NCI-H524 treated with DMSO at 0.1 percent for 48 hours (cell line): ENCODE results near the gene ARRB2.

Experiments used
- DNase-seq: peaks from one replicate; lab custom pipeline; 2025; lab: John Stamatoyannopoulos, UW

ARRB2 gene

DNA sequence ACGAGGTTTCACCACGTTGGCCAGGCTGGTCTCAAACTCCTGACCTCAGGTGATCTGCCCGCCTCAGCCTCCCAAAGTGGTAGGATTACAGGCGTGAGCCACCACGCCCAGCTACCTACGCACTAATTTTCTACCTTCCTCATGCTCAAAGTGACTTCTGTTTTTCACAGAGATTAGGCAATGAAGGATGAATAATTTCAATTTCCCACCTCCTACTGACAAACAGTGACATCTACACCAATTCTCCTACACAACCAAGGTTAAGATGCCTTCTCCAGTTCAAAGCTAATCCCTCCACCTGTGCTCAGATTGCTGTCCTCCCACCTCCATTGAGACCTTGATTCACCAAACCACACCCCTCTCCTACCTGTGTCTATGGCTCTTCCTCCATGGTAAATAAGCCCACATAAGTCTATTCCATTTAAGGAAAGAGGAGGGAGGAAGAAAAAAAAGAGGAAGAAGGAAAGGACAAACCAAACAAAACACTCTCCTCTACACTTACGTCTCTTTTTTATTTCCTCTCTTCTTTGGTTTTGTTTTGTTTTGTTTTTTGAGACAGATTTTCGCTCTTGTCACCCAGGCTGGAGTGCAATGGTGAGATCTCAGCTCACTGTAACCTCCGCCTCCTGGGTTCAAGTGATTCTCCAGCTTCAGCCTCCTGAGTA lies 15.3 kb downstream of the ARRB2 start:
- DNase-seq = no peak

DNA sequence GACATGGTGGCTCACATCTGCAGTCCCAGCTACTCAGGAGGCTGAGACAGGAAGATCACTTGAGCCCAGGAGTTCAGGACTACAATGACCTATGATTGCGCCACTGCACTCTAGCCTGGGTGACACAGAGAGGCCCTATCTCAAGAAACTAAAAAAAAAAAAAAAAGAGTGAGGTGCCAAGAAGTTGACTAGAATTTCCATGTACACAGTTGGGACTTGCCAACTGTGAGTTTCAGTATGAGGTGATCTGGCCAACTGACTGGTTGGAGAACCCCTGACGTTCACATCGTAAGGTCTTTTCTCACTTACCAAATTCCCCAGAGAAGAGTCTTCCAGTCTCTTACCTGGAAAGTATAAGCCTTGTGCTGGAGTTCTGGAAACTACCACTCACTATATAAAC lies 17.7 kb downstream of the ARRB2 start:
- DNase-seq = no peak

DNA sequence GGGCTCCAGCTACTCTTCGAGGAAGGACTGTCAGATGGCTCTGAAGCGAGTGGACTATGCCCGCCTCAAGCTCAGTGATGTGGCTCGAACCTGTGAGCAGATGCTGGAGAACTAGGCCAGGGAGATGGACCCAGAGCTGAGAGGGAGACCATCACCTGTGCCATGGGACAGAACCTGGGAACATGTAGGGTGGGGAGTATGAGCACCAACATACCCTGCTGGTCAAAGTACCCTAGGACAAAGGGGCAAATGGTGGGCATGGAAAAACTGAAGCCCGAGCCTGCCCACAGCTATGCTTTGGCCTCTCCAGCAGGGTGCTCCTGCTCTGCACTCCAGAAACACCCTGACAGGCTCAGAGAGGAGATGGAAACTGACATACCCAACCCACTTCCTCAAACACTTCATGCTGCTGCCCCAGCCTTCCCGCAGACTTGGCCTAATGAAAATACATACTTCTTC lies 22.7 kb downstream of the ARRB2 start:
- DNase-seq = no peak

DNA sequence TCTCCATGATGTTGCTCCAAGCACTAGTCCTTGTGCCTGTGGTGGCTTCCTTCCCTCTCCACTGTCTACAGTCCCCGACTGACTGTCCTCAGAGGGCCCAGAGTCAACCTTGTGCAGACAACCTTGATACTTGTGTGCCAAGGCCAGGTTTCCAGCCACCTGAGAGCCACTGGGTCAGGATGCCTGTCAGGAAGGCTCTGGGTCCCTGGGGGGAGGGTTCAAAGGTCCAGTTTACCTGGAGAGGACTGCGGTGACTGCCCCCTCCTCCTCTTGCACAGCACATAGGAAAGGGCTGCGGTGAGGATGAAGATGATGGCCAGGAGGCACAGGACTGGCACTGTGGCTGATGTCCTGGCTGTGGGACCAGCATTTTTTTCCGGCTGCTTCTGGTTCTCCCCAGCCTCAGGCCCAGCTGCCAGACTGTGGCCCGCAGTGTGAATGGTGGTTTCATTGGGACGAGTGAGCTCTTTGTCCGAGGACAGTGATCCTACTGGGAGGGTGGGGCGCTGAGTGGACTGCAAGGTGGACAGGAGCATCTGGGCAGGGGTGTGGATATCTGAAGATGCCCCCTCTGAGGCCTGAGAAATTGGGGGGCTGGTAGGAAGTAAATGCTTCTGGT lies 24.5 kb downstream of the ARRB2 start:
- DNase-seq = no peak

DNA sequence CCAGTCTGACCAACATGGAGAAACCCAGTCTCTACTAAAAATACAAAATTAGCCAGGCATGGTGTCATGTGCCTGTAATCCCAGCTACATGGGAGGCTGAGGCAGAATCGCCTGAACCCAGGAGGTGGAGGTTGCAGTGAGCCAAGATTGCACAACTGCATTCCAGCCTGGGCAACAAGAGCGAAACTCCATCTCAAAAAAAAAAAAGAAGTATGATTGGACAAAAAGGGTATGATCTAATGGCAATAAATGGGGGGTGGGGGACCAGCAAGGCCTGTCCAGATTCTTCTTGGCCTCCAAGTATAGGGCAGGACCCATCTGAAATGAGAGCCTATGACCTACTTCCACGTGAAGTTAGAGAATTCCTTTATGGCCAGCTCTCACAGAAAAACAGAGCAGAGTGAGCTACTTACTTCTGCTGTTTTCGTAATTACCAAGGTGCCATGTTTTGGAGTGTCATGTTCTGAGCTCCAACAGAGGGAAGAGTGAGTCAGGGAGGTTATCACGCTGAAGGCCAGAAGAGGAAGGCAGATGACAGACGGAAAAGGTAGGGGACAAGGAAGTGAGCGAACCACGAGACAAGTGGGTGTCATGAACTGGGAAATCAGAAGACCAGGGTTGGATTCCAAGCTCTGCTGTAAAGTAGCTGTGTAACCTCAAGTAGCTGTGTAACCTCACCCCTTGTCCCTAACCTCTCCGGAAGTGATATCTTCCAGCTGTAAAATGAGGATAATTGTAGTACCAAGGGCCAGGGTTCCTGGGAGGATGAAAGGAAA lies 25.6 kb downstream of the ARRB2 start:
- no peak for DNase-seq

DNA sequence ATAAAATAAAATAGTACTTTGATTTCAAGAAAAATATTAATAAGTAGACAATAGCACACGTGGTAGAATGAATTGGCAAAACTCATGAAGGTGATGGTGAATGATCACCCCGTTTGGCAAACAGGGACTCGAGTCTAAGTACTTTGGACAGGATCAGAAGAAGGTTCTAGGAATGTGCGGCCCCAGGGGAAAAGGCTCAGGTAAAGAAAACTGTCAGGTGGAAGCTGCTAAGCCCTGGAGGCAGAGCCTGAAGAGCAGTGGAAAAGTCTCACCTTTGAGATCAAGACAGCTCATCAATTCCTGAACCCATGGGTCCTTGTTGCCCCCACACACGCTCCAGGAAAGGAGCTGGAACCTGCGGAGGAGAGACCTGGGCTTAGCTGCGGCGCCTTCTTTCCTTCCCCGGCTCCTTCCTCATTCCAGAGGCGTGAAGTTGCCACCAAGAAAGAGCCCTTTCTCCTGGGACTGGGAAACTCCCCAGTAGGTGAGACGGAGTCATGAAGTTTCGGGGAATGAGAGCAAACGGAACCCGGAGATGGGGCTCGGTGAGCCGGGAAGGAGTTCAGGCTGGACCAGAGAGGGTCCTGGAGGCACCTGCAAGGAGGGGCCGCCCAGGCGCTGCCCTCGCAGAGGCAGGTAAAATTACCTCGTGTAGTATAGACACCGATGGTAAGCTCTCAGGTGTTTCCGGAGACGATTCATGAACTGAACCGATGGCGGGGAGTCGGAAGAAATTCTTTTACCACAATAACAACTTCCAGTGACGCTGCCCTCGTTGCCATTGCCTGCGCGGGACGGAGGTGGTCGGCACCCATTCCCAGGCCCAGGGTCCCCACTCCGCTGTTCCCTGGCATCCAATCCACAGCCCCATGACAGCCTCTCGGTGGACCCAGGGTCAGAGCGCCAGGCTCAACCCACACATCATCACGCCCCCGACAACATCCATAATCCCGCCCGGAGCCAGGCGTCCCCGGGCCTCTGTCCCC lies 28.0 kb downstream of the ARRB2 start:
- no peak for DNase-seq

DNA sequence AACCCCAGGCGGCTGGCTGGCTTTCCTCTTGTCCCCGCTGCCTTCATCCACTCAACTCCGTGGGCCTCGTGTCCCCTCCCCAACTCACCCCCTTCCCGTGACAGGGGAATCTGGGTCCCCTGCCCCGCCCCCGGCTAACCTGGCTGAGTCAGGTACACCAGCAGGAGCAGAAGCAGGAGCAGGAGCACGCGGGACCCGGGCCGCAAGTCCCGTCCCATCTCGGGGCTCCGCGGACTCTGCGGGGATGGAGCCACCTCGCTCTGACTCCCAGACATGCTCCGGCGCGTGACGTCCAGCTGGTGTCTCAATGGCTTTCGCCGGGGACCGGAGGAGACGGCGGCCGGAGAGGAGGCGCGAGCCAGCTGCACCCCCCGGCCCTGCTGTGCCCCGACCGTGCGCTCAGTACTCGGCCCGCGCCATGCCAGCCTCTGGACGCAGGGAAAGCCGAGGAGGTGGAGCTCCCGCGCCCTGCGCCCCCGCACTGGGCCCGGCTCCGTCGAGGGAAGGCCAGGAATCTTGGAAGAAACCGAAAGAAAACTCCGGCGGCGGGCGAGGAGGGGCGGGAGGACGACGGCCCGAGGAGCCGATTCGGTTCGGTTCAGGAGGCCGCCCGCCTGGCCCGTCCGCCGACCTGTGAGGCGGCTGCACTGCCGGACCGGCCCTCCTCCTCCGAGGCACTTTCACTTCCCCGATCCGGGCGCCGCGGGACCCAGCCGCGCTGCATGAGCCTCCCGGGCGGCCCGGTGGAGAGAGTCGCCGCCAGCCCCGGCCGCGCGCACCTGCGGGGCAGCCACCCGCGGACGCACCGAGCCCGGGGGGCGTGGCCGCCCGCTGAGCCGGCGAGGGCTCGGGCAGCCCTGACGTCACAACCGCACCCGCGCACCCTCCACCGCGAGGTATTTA lies 28.9 kb downstream of the ARRB2 start, which contains the start of the genes CXCL16 and ZMYND15:
CXCL16 (minus strand) TSS at position 807 of the 903 bp plus-strand sequence; CDS start at position 218, 589 bp downstream.
ZMYND15 (plus strand) TSS at position 712 of the 903 bp plus-strand sequence. CDS start 716 bp downstream, outside the sequence.
- no peak for DNase-seq

DNA sequence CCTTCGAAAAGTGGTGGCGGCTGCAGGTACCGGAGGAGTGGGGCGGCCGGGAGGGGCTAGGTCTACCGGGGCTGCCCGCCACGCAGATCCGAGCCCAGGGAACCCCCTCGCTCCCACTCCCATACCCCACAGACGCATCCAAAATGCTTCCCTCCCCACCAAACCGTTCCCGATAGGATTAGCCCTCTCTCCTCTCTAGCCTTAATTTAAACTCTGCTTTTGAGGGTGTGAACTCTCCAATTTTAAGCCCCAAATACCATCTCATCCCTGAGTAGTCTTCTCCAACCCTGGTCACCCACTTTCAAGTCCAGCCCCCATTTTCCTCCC lies 29.6 kb downstream of the ARRB2 start:
- no peak for DNase-seq

DNA sequence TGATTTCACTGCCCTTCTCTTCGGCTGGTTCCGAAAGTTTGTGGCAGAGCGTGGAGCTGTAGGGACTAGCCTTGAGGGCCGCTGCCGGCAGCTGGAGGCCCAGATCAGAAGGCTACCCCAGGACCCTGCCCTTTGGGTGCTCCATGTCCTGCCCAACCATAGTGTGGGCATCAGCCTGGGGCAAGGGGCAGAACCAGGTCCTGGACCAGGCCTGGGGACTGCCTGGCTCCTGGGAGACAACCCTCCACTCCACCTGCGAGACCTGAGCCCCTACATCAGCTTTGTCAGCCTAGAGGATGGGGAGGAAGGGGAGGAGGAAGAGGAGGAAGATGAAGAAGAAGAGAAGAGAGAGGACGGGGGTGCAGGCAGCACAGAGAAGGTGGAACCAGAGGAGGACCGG lies 30.2 kb downstream of the ARRB2 start:
- DNase-seq = no peak

DNA sequence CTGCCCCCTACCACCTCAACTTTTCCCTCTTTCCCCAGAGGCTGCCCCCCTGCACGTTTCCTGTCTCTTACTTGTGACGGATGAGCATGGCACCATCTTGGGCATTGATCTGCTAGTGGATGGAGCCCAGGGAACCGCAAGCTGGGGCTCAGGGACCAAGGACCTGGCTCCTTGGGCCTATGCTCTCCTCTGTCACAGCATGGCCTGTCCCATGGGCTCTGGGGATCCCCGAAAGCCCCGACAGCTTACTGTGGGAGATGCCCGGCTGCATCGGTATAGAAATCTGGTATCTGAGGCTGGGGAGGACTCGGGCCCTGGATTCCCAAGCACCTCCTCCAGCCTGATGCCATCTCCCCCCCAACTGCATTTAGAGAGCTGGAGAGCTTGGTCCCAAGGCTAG lies 31.1 kb downstream of the ARRB2 start:
- no peak for DNase-seq

DNA sequence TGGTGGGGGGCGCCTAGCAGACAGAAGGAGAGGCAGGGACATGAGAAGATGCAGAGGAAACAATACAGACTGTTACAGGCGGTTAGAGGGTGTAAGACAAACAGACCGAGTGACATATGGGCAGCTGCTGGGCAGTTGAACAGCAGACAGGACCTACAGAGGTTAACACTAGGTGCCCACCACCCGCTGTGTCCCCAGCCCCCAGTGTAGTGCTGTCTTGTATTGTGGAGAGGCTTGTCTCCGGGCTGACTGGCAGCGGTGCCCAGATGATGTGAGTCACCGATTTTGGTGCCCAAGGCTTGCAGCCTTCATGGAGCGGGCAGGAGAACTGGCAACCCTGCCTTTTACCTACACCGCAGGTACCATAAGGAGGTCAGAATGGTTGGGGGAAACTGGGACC lies 31.7 kb downstream of the ARRB2 start:
- DNase-seq = no peak

DNA sequence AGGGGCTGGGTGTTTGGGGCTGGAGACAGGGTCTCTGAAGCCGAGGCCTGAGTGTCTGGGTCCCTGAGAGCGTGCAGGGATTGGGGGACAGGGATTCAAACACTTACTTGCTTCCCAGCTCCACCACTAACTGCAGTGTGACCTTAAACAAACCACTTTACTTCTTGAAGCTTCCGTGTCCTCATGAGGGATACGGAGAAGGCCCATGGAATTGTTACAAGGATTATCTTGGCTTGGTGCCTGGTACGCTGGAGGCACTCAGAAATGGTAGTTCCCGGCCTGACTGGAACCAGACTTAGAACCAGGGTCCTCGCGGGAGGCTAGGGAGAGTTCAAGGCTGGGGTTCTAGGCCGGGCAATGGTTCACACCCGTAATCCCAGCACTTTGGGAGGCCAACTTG lies 32.2 kb downstream of the ARRB2 start:
- DNase-seq = no peak

DNA sequence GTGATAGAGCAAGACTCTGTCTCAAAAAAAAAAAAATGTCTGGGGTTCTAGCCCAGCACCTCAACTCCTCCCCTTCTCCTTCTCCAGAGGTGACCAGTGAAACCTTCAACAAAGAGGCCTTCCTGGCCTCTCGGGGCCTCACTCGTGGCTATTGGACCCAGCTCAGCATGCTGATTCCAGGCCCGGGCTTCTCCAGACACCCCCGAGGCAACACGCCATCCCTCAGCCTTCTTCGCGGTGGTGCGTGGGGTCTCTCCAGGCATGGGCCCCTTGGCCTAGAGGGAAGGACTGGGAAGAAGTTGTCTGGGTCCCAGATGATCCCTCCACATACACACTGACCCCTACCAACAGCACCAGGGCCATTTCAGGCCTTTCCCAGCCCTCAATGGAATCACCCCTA lies 32.8 kb downstream of the ARRB2 start:
- no peak for DNase-seq

DNA sequence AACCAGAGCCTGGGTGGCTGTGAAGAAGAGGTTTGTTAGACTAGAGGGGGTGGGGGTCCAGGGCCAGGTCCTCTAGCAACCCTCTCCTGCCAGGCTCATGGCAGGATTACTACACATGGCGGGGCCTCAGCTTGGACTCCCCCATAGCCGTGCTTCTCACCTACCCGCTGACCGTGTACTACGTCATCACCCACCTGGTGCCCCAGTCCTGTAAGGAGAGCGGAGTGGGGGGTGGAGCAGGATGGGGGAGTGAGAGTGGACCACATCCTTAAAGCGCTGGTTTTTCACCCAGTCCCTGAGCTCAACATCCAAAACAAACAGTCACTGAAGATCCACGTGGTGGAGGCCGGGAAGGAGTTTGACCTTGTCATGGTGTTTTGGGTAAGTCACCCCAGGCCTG lies 33.5 kb downstream of the ARRB2 start:
- DNase-seq = no peak

DNA sequence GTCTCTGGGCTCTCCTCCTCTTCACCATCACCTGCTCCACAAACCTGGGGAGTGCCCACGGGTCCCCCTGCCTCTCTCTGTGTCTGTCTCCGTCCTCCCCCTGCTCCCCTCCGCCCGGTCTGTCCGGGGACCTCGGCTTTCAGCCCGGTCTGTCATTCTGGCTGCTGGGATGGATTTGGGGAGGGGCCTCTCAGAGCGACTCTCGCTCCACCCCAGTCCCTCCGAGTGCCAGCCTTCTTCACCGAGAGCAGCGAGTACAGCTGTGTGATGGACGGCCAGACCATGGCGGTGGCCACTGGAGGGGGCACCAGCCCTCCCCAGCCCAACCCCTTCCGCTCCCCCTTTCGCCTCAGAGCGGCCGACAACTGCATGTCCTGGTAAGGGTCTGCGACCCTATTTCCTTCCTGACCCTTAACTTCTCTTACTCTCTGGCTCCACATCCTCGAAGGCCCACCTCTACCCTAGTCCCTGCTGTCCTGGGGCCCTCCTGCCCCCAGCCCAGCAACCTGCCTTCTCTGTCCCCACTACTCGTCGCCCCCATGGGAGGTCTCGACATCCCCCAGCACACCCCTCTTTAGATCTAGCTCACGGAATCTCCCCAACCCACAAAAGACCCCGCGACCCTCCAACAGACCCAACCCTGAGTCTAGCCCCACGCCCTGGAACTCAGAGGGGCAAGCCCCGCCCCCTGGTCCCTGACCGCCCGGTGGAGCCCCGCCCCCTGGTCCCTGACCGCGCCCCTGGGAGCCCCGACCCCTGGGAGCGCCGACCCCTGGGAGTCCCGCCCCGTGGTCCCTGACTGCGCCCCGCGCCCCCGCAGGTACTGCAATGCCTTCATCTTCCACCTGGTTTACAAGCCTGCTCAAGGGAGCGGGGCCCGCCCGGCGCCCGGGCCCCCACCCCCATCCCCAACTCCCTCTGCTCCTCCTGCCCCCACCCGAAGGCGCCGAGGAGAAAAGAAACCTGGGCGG lies 34.9 kb downstream of the ARRB2 start:
- DNase-seq = no peak

DNA sequence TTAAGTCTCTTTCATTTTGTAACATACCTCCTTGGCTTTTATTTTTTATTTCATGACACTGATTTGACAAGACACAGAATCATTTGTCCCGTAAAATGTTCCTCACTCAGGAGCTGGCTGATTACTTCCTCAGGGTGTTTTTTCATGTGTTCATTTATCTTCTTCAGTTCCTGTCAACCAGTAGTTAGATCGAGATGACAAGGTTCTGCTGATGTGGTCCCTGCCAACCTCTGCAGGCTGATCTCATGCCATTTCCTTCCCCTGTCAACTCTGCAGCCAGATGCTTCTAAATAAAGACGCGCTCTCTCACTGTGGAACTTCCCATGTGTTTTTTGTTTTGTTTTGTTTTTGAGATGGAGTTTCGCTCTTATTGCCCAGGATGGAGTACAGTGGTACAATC lies 37.4 kb downstream of the ARRB2 start:
- no peak for DNase-seq

DNA sequence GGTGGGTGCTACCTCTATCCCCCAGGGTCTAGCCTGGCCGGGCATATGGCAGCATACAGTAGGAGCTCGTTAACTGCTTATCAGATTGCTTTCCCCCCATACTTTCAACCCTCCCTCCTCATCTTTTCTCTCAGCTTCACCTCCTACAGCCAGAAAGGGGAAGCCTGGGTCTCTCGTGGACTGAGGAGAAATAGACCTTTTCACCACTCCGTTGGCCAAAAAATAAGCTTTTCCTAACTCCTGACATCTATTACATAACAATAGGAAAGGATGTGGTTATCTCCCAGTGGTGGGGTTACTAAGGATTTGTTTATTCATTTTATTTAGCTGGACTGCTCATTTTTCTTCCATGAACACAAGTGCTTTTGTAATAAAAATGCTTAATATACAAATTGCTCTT lies 38.3 kb downstream of the ARRB2 start:
- no peak for DNase-seq

DNA sequence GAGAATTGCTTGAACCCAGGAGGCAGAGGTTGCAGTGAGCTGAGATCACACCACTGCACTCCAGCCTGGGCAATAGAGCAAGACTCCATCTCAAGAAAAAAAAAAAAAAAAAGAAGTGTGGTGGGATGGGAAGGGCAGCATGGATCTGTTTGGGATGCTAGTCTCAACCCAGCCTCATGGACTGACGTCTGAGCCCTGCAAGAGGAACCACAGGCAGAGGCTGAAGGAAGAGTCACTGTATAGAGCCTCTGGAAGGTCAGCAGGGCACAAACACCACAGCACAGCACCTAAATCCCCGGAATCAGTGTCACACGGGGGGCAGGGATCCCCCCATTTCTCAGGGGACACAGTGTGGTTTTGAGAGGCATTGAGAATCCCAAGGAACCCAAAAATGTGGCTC lies 40.2 kb downstream of the ARRB2 start:
- DNase-seq = no peak

DNA sequence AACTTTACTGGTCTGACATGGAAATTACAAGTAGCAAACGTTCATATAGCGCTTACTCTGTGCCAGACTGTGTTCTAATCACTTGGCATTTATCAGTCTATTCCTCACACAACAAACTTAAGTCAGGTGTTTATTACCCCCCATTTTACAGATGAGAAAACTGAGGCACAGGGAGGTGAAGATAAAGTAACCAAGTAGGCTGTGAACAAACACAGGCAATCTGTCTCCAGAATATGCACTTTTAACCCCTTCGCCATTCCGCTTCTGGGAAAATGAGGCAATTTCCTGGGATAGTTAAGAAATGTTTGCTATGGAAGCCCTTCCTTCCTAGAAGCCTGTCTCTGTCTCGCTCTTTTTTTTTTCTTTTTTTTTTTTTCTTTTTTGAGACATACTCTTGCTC lies 41.5 kb downstream of the ARRB2 start:
- DNase-seq = no peak

DNA sequence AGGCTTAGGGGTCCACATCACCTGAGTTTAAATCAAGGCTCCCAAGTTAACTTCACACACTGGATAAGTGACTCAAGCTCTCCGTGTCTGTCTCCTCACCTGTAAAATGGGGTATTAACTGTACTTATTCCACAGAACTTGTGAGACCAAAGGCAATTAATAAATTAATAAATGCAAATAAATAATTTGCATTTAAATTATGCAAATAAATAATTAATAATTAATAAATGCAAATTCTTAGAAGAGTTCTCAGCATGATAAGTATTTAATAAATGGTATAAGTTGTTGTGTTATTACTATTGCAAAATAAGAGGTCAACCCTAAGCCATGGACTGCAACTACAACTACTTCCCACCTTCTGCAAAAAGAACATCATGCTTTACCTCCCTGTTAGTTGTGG lies 43.0 kb downstream of the ARRB2 start:
- DNase-seq = no peak
